HG03039 (cell line): Measurements from ENCODE around the gene PTPRB.
"Not testable (repeated sequence)": the region's sequence is repeated elsewhere in the genome, so short reads cannot be mapped to it uniquely, and the experiment has no call there.

ENCODE experiments used
- ATAC-seq: cut with Tn5 transposase; IDR thresholded peaks from one replicate; pipeline ENCODE4 v1.9.1; 2021; ENCODE audit warnings: mild to moderate bottlenecking, moderate library complexity; ENCODE audit not compliant: unreplicated experiment

The PTPRB gene

GRCh38 chr12:70549340-70550179 lies 87.7 kb downstream of the PTPRB start:
- ATAC-seq = no peak

GRCh38 chr12:70543444-70543843 lies 93.8 kb downstream of the PTPRB start:
- no peak for ATAC-seq

GRCh38 chr12:70540996-70541395 lies 96.2 kb downstream of the PTPRB start:
- ATAC-seq = no peak

- no peak for ATAC-seq
Measured at GRCh38 chr12:70536650-70537049, 100.6 kb downstream of the PTPRB start.

GRCh38 chr12:70535896-70536374 lies 101.3 kb downstream of the PTPRB start:
- no peak for ATAC-seq

- ATAC-seq = no peak
Measured at GRCh38 chr12:70534466-70534865, 102.8 kb downstream of the PTPRB start.

GRCh38 chr12:70529647-70530046 lies 107.6 kb downstream of the PTPRB start:
- no peak for ATAC-seq

- ATAC-seq = no peak
Measured at GRCh38 chr12:70520847-70521246, 116.4 kb downstream of the PTPRB start.

GRCh38 chr12:70513426-70513825 lies 123.8 kb downstream of the PTPRB start:
- ATAC-seq = no peak

- ATAC-seq = no peak
Measured at GRCh38 chr12:70508178-70508577, 129.1 kb downstream of the PTPRB start.

GRCh38 chr12:70507442-70507841 lies 129.8 kb downstream of the PTPRB start:
- no peak for ATAC-seq

GRCh38 chr12:70497508-70497907 lies 139.7 kb downstream of the PTPRB start:
- no peak for ATAC-seq

- ATAC-seq = not testable (repeated sequence)
Measured at GRCh38 chr12:70492904-70493303, 144.3 kb downstream of the PTPRB start.

- ATAC-seq = not testable (repeated sequence)
Measured at GRCh38 chr12:70490928-70491327, 146.3 kb downstream of the PTPRB start.

GRCh38 chr12:70487440-70487839 lies 149.8 kb downstream of the PTPRB start:
- no peak for ATAC-seq

GRCh38 chr12:70486588-70486987 lies 150.6 kb downstream of the PTPRB start:
- ATAC-seq = no peak

GRCh38 chr12:70485704-70486103 lies 151.5 kb downstream of the PTPRB start:
- no peak for ATAC-seq

GRCh38 chr12:70484464-70484863 lies 152.8 kb downstream of the PTPRB start:
- ATAC-seq = no peak

- no peak for ATAC-seq
Measured at GRCh38 chr12:70482764-70483163, 154.5 kb downstream of the PTPRB start.

- ATAC-seq = no peak
Measured at GRCh38 chr12:70469221-70469820, 167.9 kb downstream of the PTPRB start.

- no peak for ATAC-seq
Measured at GRCh38 chr12:70468741-70469140, 168.5 kb downstream of the PTPRB start.
